Heart left ventricle (tissue), 16 donors: ENCODE results near the gene PTK6. TPM values are rescaled to one million over a fixed set of nuclear protein-coding genes. Genes with fewer than 3 reads are reported as not detected.
"Not testable (repeated sequence)": the region's sequence is repeated elsewhere in the genome, so short reads cannot be mapped to it uniquely, and the experiment has no call there.

Source experiments
- ATAC-seq, 4 donors: fragments of 200-7000 bp; cut with Tn5 transposase; one replicate each; pipeline ENCODE4 v1.9.1; 2020 to 2022; ENCODE audit warnings: moderate library complexity in 4 of 4, mild to moderate bottlenecking in 3 of 4, moderate number of reproducible peaks in 1 of 4
- DNase-seq, 5 donors: peaks; one replicate each; pipeline ENCODE4 v3.0.0-alpha.2; 2020
- H3K27ac ChIP-seq, 12 donors: fragments of 200-600 bp; sonication (generic) in 4 of 12; one replicate each; pipeline versions ENCODE4 v1.5.0 to v1.8.0; 2016 to 2022; ENCODE audit warnings: mild to moderate bottlenecking in 2 of 12
- H3K27me3 ChIP-seq, 9 donors: fragments of 200-600 bp; sonication (generic) in 2 of 9; one replicate each; pipeline versions ENCODE4 v1.5.1 to v1.8.0; 2016 to 2022; ENCODE audit warnings: mild to moderate bottlenecking in 3 of 9
- H3K36me3 ChIP-seq, 9 donors: fragments of 200-600 bp; sonication (generic) in 2 of 9; one replicate each; pipeline versions ENCODE4 v1.5.0 to v1.8.0; 2018 to 2022; ENCODE audit warnings: mild to moderate bottlenecking in 2 of 9
- H3K4me1 ChIP-seq, 12 donors: fragments of 200-600 bp; sonication (generic) in 4 of 12; one replicate each; pipeline versions ENCODE4 v1.5.0 to v1.8.0; 2016 to 2022; ENCODE audit warnings: mild to moderate bottlenecking in 3 of 12
- H3K4me3 ChIP-seq, 12 donors: fragments of 200-600 bp; sonication (generic) in 4 of 12; one replicate each; pipeline versions ENCODE4 v1.5.0 to v1.8.0; 2017 to 2022; ENCODE audit warnings: mild to moderate bottlenecking in 9 of 12, moderate library complexity in 4 of 12
- H3K9me3 ChIP-seq, 12 donors: fragments of 200-600 bp; sonication (generic) in 4 of 12; one replicate each; pipeline versions ENCODE4 v1.5.0 to v1.8.0; 2016 to 2022; ENCODE audit warnings: mild to moderate bottlenecking in 1 of 12
- CTCF ChIP-seq, 12 donors: fragments of 200-600 bp; sonication (generic) in 4 of 12; IDR thresholded peaks; one replicate each; pipeline versions ENCODE4 v1.5.0 to v1.8.0; 2018 to 2022; ENCODE audit warnings: antibody characterized with exemption in 12 of 12, mild to moderate bottlenecking in 5 of 12
- POLR2A ChIP-seq, 2 donors: fragments of 450-650 bp; IDR thresholded peaks; one replicate each; pipeline ENCODE4 v1.6.1; 2017; ENCODE audit warnings: antibody characterized with exemption in 2 of 2, mild to moderate bottlenecking in 2 of 2, moderate library complexity in 2 of 2
- WGBS, 4 donors: extraction: QIAGEN DNeasy Blood & Tissue Kit in 2 of 4; methylation state at CpG; one replicate each; pipeline versions ENCODE4 v1.1.5 to v1.1.7; 2013 to 2018; 5-methylcytosine and 5-hydroxymethylcytosine counted together
- intact Hi-C, 10 donors: fragments of 100-400 bp; cut with DNase I; formaldehyde crosslinking; loops; one replicate each; pipeline versions ENCODE4 v1.11.1 to v1.14.2; 2022
- polyA plus RNA-seq, 2 donors: library from polyadenylated mRNA; stranded (reverse); fragments of 200-250 nt; gene quantifications; one replicate each; pipeline ENCODE4 v1.2.3, GENCODE V29; 2013
- total RNA-seq, 9 donors: library from RNA; depleted of rRNA in 2 of 9; stranded (reverse); fragments of >200 nt in 2 of 9; fragmentation: NEBNext Ultra II Directional in 3 of 9; extraction: Animal tissue kit (Norgen Biotek cat#: 25700) in 3 of 9; gene quantifications; one replicate each; pipeline versions ENCODE4 v1.1.0 to v1.2.4, GENCODE V29; 2016 to 2023
- donor health status: ischemic (EF 13 %, LVEDD 7.1; RV severe dilation, severe dysfunction).
- donor health status: healthy with polysubstance abuse.
- donor health status: DM: no; HTN: yes; CAD: no.
- donor health status: DM: no; HTN: no; CAD: no.
- donor health status: ischemic (EF 25% LVEDD 6.9; RV normal size, moderate dysfunction).
- donor health status: ischemic (EF 25% LVEDD 5.7; RV mildly dilated, moderate dysfunction).
- donor health status: healthy.
- donor health status: DM: yes; HTN: yes; CAD: no.
- donor health status: ischemic (EF 35%, LVEDD 5.7; RV mildly dilated, moderate dysfunction).
- donor health status: nonischemic (EF 11% LVEDD 7.7; RV severe dilation, severe dysfunction).
- donor health status: DM: yes; HTN: yes; CAD: no.
- donor health status: PGD.
- donor health status: ischemic (EF 29% LVEDD 5.4; RV normal size, mild dysfunction).
- donor health status: nonischemic (EF 23%, LVEDD 6.1; RV moderate dilation, normal function).

The PTK6 gene
- total and polyA plus RNA-seq, 11 donors, result 0.04 to 0.29 (median 0.12) TPM; not detected in 7

- peak overlapping the region; percentile 73 to 98 (median 88) for H3K4me3 ChIP-seq
- H3K9me3 ChIP-seq, result peaks cover 0 to 9% (median 0%) of the 10 kb centered on the region in 12 donors
- TF ChIP-seq POLR2A (IDR thresholded peaks at IDR 0.05), result no peak
- DNase-seq, result peak in 4 of 5 donors; percentile 24 to 63 (median 32)
- no peaks in the 10 kb centered on the region for H3K27me3 ChIP-seq
- H3K4me1 ChIP-seq, result peaks cover 0 to 35% (median 22%) of the 10 kb centered on the region in 12 donors
- H3K27ac ChIP-seq, result peak overlapping the region in 11 of 12 donors; percentile 89 to 99 (median 96)
- 81 to 86% (median 82%) methylated on average over 30 to 32 of the region's 32 CpGs for WGBS, 4 donors
- intact Hi-C loops, result loop anchor here in 1 of 10 donors (2.0 kb wide), 1 partner anchor 22 kb away; no protein-coding TSS in a partner anchor
- ATAC-seq, result peak in 1 of 4 donors; percentile 1
- peaks cover 0 to 21% (median 2%) of the 10 kb centered on the region in 9 donors for H3K36me3 ChIP-seq
These were observed 18.1 kb downstream of the PTK6 start for GRCh38 chr20:63518946-63519667.

GRCh38 chr20:63518351-63518861 lies 18.8 kb downstream of the PTK6 start:
- peaks cover 0 to 19% (median 2%) of the 10 kb centered on the region in 9 donors for H3K36me3 ChIP-seq
- 83 to 96% (median 88%) methylated on average over 4 to 20 of the region's 20 CpGs for WGBS, 4 donors
- ATAC-seq (no peak), DNase-seq (peak in 4 of 5 donors; percentile 20 to 60 (median 30))
- intact Hi-C loops, result loop anchor here in 1 of 10 donors (2.0 kb wide), 1 partner anchor 22 kb away; no protein-coding TSS in a partner anchor
- TF ChIP-seq POLR2A (IDR thresholded peaks at IDR 0.05) (no peak), CTCF (IDR thresholded peaks at IDR 0.05) (no peak)
- H3K4me1 ChIP-seq, result peaks cover 0 to 35% (median 21%) of the 10 kb centered on the region in 12 donors
- no peaks in the 10 kb centered on the region for H3K27me3 ChIP-seq
- H3K27ac ChIP-seq, result no peak overlapping the region
- peaks cover 0 to 3% (median 0%) of the 10 kb centered on the region in 12 donors for H3K9me3 ChIP-seq
- no peak overlapping the region for H3K4me3 ChIP-seq

GRCh38 chr20:63517376-63518309 lies 19.5 kb downstream of the PTK6 start:
- intact Hi-C loops, result loop anchor here in 1 of 10 donors (2.0 kb wide), 1 partner anchor 21 kb away; no protein-coding TSS in a partner anchor
- 92 to 95% (median 94%) methylated on average over 13 to 32 of the region's 32 CpGs for WGBS, 4 donors

GRCh38 chr20:63514520-63514919 lies 22.7 kb downstream of the PTK6 start:
- 64 to 69% (median 66%) methylated on average over 10 of the region's 10 CpGs for WGBS, 4 donors
- intact Hi-C loops, H3K4me1 ChIP-seq, H3K4me3 ChIP-seq, H3K9me3 ChIP-seq, H3K36me3 ChIP-seq, H3K27ac ChIP-seq, ATAC-seq, H3K27me3 ChIP-seq: not testable (repeated sequence)
- peak in 1 of 5 donors; percentile 18 for DNase-seq

More at GRCh38 chr20:63517376-63518309, 19.5 kb downstream of the PTK6 start:
- no peak for ATAC-seq
- no peaks in the 10 kb centered on the region for H3K27me3 ChIP-seq
- H3K4me3 ChIP-seq, result no peak overlapping the region
- DNase-seq, result peak in 2 of 5 donors; percentile 23 to 44
- TF ChIP-seq CTCF (IDR thresholded peaks at IDR 0.05), result no peak
- no peak for TF ChIP-seq POLR2A (IDR thresholded peaks at IDR 0.05)
- peaks cover 0 to 13% (median 2%) of the 10 kb centered on the region in 9 donors for H3K36me3 ChIP-seq
- no peak overlapping the region for H3K27ac ChIP-seq
- H3K9me3 ChIP-seq, result no peaks in the 10 kb centered on the region
- peaks cover 0 to 28% (median 20%) of the 10 kb centered on the region in 12 donors for H3K4me1 ChIP-seq
